Glutamatergic neuron (in vitro differentiated cells): Measurements from ENCODE around the gene VAV2. TPM values are rescaled to one million over a fixed set of nuclear protein-coding genes. Genes with fewer than 3 reads are reported as not detected.

Experiments used
- DNase-seq: peaks from one replicate; pipeline ENCODE4 v3.0.0; 2022
- H3K27ac Mint-ChIP-seq: one replicate; pipeline ENCODE4 v1.8.0; 2020; ENCODE audit warnings: mild to moderate bottlenecking, mixed read lengths, inconsistent platforms; ENCODE audit not compliant: unreplicated experiment
- H3K27me3 Mint-ChIP-seq: one replicate; pipeline ENCODE4 v1.8.0; 2020; ENCODE audit warnings: mild to moderate bottlenecking, moderate library complexity, mixed read lengths, inconsistent platforms; ENCODE audit not compliant: unreplicated experiment
- H3K36me3 Mint-ChIP-seq: one replicate; pipeline ENCODE4 v1.8.0; 2020; ENCODE audit warnings: mild to moderate bottlenecking, mixed read lengths, inconsistent platforms; ENCODE audit not compliant: unreplicated experiment
- H3K4me1 Mint-ChIP-seq: one replicate; pipeline ENCODE4 v1.8.0; 2020; ENCODE audit warnings: mild to moderate bottlenecking, low read depth, mixed read lengths, inconsistent platforms; ENCODE audit not compliant: unreplicated experiment
- H3K4me3 Mint-ChIP-seq: one replicate; pipeline ENCODE4 v1.8.0; 2020; ENCODE audit warnings: mild to moderate bottlenecking, mixed read lengths, inconsistent platforms; ENCODE audit not compliant: unreplicated experiment
- H3K9me3 Mint-ChIP-seq: one replicate; pipeline ENCODE4 v1.8.0; 2020; ENCODE audit warnings: mild to moderate bottlenecking, moderate library complexity, mixed read lengths, inconsistent platforms; ENCODE audit not compliant: unreplicated experiment
- total RNA-seq: library from RNA; stranded (reverse); fragmentation: NEBNext Ultra II Directional; extraction: Animal tissue kit (Norgen Biotek cat#: 25700); gene quantifications from one replicate; pipeline ENCODE4 v1.2.1, GENCODE V29; 2021; ENCODE audit not compliant: unreplicated experiment
- TF ChIP-seq, protein P1 (sequence below): fragments of 200-600 bp; sonication (generic); IDR thresholded peaks from one replicate; pipeline ENCODE4 v1.5.0; 2021; ENCODE audit not compliant: partially characterized antibody, unreplicated experiment

VAV2 gene
- total RNA-seq, 1 donor from 2014 or later: 270 TPM

GRCh38 chr9:133943036-133943780 lies 48.9 kb downstream of the VAV2 start:
- Mint-ChIP-seq H3K9me3 (peaks cover 31% of the 10 kb centered on the region), H3K27ac (no peak overlapping the region), H3K27me3 (peaks cover 28% of the 10 kb centered on the region), H3K4me1 (peaks cover 51% of the 10 kb centered on the region), H3K36me3 (no peaks in the 10 kb centered on the region), H3K4me3 (no peak overlapping the region)
- TF ChIP-seq, protein P1, sequence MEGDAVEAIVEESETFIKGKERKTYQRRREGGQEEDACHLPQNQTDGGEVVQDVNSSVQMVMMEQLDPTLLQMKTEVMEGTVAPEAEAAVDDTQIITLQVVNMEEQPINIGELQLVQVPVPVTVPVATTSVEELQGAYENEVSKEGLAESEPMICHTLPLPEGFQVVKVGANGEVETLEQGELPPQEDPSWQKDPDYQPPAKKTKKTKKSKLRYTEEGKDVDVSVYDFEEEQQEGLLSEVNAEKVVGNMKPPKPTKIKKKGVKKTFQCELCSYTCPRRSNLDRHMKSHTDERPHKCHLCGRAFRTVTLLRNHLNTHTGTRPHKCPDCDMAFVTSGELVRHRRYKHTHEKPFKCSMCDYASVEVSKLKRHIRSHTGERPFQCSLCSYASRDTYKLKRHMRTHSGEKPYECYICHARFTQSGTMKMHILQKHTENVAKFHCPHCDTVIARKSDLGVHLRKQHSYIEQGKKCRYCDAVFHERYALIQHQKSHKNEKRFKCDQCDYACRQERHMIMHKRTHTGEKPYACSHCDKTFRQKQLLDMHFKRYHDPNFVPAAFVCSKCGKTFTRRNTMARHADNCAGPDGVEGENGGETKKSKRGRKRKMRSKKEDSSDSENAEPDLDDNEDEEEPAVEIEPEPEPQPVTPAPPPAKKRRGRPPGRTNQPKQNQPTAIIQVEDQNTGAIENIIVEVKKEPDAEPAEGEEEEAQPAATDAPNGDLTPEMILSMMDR: no peak
- no peak for DNase-seq

DNA sequence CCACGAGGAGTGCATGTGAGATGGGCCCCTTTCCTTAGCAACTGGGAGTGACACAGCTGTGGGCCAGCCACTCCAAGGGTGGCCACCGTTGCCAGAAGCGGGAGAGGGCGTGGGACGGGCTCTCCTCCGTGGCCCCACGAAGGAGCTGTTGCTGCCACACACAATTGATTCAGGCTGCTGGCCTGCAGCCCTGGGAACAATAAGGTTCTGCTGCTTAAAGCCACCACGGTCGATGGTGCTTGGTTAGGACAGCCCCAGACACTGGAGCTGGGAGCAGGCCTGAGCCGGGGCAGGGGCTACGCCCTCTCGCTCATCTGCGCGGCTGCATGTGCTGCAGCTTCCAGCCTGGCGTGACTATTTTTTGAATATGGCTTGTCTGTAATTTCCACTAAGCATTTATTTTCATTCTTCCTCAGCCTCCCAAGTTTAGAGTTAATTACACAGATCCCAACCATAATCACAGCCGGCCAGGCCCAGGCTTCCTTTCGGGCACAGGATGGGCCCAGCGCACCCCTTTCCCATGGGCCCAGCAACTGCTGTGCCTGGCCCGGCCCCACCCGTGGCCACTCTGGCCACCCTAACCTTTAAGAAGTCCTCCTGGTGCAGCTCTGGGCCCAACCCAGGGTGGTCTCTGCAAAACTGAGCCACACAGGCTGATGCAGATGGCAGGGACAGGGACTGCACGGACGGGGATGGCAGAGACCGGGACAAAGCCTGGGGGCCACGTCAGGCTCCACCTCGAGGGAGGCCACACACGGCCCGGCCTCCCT lies 49.7 kb downstream of the VAV2 start:
- TF ChIP-seq, protein P1: no peak
- peaks cover 28% of the 10 kb centered on the region for H3K27me3 Mint-ChIP-seq
- H3K27ac Mint-ChIP-seq: no peak overlapping the region
- H3K9me3 Mint-ChIP-seq: peaks cover 28% of the 10 kb centered on the region
- no peaks in the 10 kb centered on the region for H3K36me3 Mint-ChIP-seq
- no peak overlapping the region for H3K4me3 Mint-ChIP-seq
- peaks cover 49% of the 10 kb centered on the region for H3K4me1 Mint-ChIP-seq
- DNase-seq: no peak

DNA sequence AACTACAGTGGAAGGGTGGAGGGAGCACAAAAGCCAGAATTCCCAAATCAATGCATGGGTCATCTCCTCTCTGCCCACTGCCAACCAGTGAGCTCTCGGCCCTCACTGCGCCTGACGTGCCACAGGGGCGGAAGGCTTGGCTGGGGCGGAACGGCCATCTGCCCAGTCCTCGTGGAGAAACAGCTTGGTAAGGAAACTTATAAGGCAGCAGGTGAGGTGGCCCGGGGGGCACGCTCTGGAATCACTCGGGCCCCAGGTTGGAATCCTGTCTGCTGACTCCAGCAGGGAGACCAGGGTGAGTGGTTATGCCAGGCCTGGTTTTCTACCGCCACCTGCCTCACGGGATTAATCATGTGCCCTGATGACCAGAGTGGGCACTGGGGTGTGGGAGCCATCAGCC lies 52.3 kb downstream of the VAV2 start:
- Mint-ChIP-seq H3K4me3 (peak overlapping the region; percentile 57), H3K27ac (peak overlapping the region; percentile 89), H3K4me1 (peaks cover 46% of the 10 kb centered on the region), H3K36me3 (no peaks in the 10 kb centered on the region), H3K27me3 (peaks cover 25% of the 10 kb centered on the region), H3K9me3 (peaks cover 27% of the 10 kb centered on the region)
- TF ChIP-seq, protein P1: no peak
- peak; percentile 15 for DNase-seq

GRCh38 chr9:133939171-133939785 lies 52.8 kb downstream of the VAV2 start:
- Mint-ChIP-seq H3K27me3 (peaks cover 26% of the 10 kb centered on the region), H3K4me3 (peak overlapping the region; percentile 23), H3K4me1 (peaks cover 50% of the 10 kb centered on the region), H3K27ac (peak overlapping the region; percentile 79), H3K9me3 (peaks cover 30% of the 10 kb centered on the region), H3K36me3 (no peaks in the 10 kb centered on the region)
- peak; percentile 13 for DNase-seq
- TF ChIP-seq, protein P1: no peak
